ENCODE data around the gene TRAF7. TPM values are rescaled to one million over a fixed set of nuclear protein-coding genes. Genes with fewer than 3 reads are reported as not detected.

TRAF7 gene
- total RNA-seq, 1 donor from 2014 or later, result 26.0 TPM

DNA sequence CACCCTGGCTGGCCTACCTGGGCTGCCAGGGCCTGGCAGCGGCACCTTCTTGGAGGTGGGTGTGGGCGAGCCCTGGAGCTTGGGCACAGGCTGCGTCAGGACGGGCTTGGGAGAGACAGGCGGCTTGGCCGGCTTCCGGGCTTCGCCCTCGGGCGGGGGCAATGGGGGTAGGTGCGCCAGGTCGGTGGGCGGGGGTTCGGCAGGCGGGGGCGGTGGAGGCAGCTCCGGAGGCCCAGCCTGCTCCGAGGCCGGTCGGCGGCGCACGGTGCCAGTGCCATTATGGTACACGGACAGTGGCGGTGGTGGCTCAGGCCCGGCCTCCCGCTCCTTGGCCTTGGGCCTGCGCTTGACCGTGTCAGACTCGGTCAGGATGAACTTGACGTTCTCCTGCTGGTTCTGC, 24.0 kb downstream of the TRAF7 start:
- peaks cover 7% of the 10 kb centered on the region for H3K27me3 ChIP-seq (ENCODE audit: low read depth)
- peaks cover 34% of the 10 kb centered on the region for H3K36me3 ChIP-seq
- intact Hi-C loops (cut with micrococcal nuclease), result no loop called here
- H3K9me3 ChIP-seq (replicated peaks), result no peaks in the 10 kb centered on the region
- no peak overlapping the region for H3K27ac ChIP-seq (replicated peaks)
- TF ChIP-seq, protein P1, sequence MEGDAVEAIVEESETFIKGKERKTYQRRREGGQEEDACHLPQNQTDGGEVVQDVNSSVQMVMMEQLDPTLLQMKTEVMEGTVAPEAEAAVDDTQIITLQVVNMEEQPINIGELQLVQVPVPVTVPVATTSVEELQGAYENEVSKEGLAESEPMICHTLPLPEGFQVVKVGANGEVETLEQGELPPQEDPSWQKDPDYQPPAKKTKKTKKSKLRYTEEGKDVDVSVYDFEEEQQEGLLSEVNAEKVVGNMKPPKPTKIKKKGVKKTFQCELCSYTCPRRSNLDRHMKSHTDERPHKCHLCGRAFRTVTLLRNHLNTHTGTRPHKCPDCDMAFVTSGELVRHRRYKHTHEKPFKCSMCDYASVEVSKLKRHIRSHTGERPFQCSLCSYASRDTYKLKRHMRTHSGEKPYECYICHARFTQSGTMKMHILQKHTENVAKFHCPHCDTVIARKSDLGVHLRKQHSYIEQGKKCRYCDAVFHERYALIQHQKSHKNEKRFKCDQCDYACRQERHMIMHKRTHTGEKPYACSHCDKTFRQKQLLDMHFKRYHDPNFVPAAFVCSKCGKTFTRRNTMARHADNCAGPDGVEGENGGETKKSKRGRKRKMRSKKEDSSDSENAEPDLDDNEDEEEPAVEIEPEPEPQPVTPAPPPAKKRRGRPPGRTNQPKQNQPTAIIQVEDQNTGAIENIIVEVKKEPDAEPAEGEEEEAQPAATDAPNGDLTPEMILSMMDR (IDR thresholded peaks at IDR 0.05; ENCODE audit: borderline replicate concordance), result no peak
- no peaks in the 10 kb centered on the region for H3K4me1 ChIP-seq
- no peak overlapping the region for H3K4me3 ChIP-seq
- no peak for DNase-seq

DNA sequence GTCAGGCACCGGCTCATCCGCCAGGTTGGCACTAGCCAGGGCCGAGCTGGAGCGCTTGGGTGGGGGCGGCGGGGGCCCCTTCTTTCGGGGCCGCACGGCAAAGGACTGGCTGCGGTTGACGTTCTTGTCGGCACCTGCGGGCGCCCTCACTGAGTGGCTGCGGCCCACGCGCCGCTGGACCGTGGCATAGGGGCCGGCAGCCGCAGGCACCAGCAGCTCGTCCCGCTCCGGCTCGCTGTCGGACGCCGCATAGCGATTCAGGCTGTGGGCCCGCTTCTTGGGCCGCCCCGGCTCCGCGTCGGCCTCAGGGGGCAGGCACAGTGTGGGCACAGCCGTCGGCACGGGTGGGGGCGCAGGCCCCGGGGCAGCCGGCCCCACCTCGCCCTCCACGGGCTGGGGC, 24.9 kb downstream of the TRAF7 start:
- peaks cover 7% of the 10 kb centered on the region for H3K27me3 ChIP-seq (ENCODE audit: low read depth)
- intact Hi-C loops (cut with micrococcal nuclease), result no loop called here
- no peaks in the 10 kb centered on the region for H3K9me3 ChIP-seq (replicated peaks)
- no peak overlapping the region for H3K27ac ChIP-seq (replicated peaks)
- H3K4me1 ChIP-seq, result no peaks in the 10 kb centered on the region
- TF ChIP-seq, protein P1 (IDR thresholded peaks at IDR 0.05; ENCODE audit: borderline replicate concordance), result no peak
- peaks cover 26% of the 10 kb centered on the region for H3K36me3 ChIP-seq
- H3K4me3 ChIP-seq, result no peak overlapping the region
- no peak for DNase-seq

DNA sequence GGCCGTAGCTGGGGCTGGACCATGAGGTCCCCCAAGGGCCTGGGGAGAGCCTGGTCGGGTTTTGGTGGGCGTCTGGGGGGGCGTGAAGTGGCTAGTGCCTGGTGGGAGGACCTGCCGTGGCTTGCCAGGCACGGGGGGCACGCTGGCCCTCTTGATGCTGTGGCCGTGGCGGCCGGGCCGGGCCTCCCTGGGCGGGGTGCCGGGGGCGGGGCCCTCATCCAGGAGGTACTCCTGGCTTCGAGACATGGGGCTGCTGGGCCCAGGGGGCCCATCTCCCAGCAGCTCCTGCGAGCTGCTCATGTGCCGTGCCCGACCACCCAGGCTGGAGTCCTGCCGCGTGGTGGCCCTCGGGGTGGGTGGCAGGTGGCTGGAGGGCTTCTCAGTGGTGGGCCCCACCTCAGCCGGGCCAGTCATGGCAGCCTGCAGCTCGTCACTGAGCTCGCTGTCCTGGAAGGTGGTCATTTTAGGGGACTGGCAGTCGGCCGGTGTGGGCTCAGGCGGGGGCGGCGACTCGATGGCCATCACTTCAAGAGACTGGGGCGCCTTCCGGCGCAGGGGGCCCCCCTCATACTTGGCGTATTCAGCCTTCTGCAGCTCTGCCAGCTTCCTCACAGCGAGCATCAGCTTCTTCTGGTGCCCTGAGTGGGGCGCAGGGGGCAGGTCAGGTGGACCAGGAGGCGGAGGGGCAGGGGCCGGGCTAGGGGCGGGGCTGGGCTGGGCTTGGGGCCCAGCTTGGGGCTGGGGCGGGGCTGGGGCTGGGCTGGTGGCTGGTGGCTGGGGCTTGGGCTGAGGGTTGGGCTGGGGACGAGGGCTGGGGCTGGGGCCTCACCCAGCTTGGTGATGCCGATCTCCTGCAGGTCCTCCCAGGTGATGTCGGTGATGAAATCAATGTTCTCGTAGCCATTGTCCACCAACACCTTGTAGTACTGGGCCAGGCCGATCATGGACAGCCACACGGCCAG, 25.7 kb downstream of the TRAF7 start:
- Histone ChIP-seq H3K36me3 (peaks cover 18% of the 10 kb centered on the region), H3K27me3 (ENCODE audit: low read depth) (peaks cover 7% of the 10 kb centered on the region), H3K4me3 (no peak overlapping the region), H3K4me1 (no peaks in the 10 kb centered on the region), H3K9me3 (replicated peaks) (no peaks in the 10 kb centered on the region), H3K27ac (replicated peaks) (no peak overlapping the region)
- TF ChIP-seq, protein P1 (IDR thresholded peaks at IDR 0.05; ENCODE audit: borderline replicate concordance), result no peak
- intact Hi-C loops (cut with micrococcal nuclease), result no loop called here
- no peak for DNase-seq

DNA sequence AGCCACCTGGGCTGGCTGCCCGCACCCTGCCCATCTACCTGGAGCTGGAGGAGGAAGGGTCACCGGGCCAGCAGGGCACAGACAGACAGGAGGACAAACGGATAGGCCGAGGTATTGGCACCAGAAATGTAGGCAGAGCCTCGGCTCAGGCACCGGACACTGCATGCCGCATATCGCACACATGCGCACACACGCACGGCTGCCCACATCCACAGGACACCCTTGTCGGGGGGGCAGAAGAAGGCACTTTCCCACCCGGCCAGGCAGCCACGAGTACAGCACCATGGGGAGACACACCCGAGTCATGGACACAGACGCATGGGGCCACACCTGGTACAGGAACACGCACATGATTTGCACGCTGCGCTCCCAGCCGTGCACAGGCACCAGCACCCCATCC, 26.4 kb downstream of the TRAF7 start:
- H3K9me3 ChIP-seq (replicated peaks), result no peaks in the 10 kb centered on the region
- H3K36me3 ChIP-seq, result peaks cover 11% of the 10 kb centered on the region
- intact Hi-C loops (cut with micrococcal nuclease), result no loop called here
- no peaks in the 10 kb centered on the region for H3K4me1 ChIP-seq
- TF ChIP-seq, protein P1 (IDR thresholded peaks at IDR 0.05; ENCODE audit: borderline replicate concordance), result no peak
- no peak for DNase-seq
- peaks cover 7% of the 10 kb centered on the region for H3K27me3 ChIP-seq (ENCODE audit: low read depth)
- H3K4me3 ChIP-seq, result no peak overlapping the region
- H3K27ac ChIP-seq (replicated peaks), result no peak overlapping the region

DNA sequence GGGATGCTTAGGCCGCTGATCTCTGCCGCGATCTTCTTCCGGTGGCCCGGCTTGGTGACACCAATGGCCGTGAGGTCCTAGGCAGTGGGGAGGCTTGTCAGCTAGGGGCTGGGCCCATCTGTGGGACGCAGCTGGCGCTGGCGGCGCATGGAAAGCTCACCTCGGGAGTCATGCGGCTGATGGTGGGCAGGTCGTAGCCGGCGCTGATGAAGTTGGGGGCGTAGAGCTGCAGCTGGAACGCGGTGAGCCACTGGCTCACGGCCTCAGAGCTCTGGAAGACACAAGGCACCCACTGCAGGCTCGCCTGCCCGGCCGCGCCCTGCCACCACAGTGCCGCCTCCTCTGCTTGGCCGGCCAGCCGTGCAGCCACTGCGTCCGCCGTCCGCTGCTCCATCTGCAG, 28.1 kb downstream of the TRAF7 start:
- Histone ChIP-seq H3K27me3 (ENCODE audit: low read depth) (no peaks in the 10 kb centered on the region), H3K27ac (replicated peaks) (no peak overlapping the region), H3K4me3 (no peak overlapping the region), H3K9me3 (replicated peaks) (no peaks in the 10 kb centered on the region), H3K4me1 (no peaks in the 10 kb centered on the region), H3K36me3 (no peaks in the 10 kb centered on the region)
- intact Hi-C loops (cut with micrococcal nuclease), result no loop called here
- no peak for DNase-seq
- TF ChIP-seq, protein P1 (IDR thresholded peaks at IDR 0.05; ENCODE audit: borderline replicate concordance), result no peak

Measured in left ventricle myocardium inferior (tissue), 1 donor.